ENCODE results near the gene CACNB1.

- TF ChIP-seq CTCF (IDR thresholded peaks at IDR 0.05) = no peak
- TF ChIP-seq POLR2A (IDR thresholded peaks at IDR 0.05) = no peak
Measured at GRCh38 chr17:39186481-39187002, 10.9 kb downstream of the CACNB1 start.

All from adrenal gland (tissue), 5 donors.